ENCODE results near the gene TREML2. TPM values are rescaled to one million over a fixed set of nuclear protein-coding genes. Genes with fewer than 3 reads are reported as not detected.

Gene TREML2
- polyA plus RNA-seq, 1 donor (not counting 4 experiments of a cell fraction or from before 2014, with no cell fraction given) = 0.03 TPM

GRCh38 chr6:41184761-41185160, 16.2 kb downstream of the TREML2 start:
- DNase-seq (ENCODE audit: low read depth, low spot score) (no peak), FAIRE-seq (no peak)
- Histone ChIP-seq H3K27me3 (ENCODE audit: control insufficient read depth, extremely low read depth, insufficient read depth, low read length) (no peaks in the 10 kb centered on the region), H3K36me3 (ENCODE audit: control insufficient read depth in 2 of 2, extremely low read depth in 1 of 2, insufficient read depth in 2 of 2, low read length in 2 of 2) (no peaks in the 10 kb centered on the region), H3K4me1 (ENCODE audit: control insufficient read depth, extremely low read depth, insufficient read depth, low read length) (peaks cover 4% of the 10 kb centered on the region), H3K27ac (ENCODE audit: control insufficient read depth, insufficient read depth, low read length) (no peak overlapping the region), H4K20me1 (ENCODE audit: control insufficient read depth, extremely low read depth, insufficient read depth, low read length) (no peaks in the 10 kb centered on the region), H3K9ac (ENCODE audit: control insufficient read depth, extremely low read depth, insufficient read depth, low read length) (no peak overlapping the region), H3K4me3 (ENCODE audit: control insufficient read depth in 2 of 3, extremely low read depth in 1 of 3, insufficient read depth in 2 of 3, low read depth in 1 of 3, low read length in 3 of 3) (no peak overlapping the region), H2AFZ (ENCODE audit: control insufficient read depth, low read length) (no peak overlapping the region), H3K4me2 (ENCODE audit: control insufficient read depth, extremely low read depth, insufficient read depth, low read depth, low read length) (no peak overlapping the region), H3K9me3 (ENCODE audit: control insufficient read depth, low read depth, low read length) (peaks cover 1% of the 10 kb centered on the region), H3K79me2 (ENCODE audit: control insufficient read depth, insufficient read depth, low read length) (no peaks in the 10 kb centered on the region), H3K9me1 (ENCODE audit: control insufficient read depth, extremely low read depth, insufficient read depth, low read length) (no peaks in the 10 kb centered on the region)
- TF ChIP-seq CTCF (optimal IDR thresholded peaks at IDR 0.05 in 1 of 3, IDR thresholded peaks at IDR 0.05 in 1 of 3, conservative IDR thresholded peaks at IDR 0.05 in 1 of 3; ENCODE audit: extremely low read depth in 1 of 3, insufficient read depth in 2 of 3, low read length in 3 of 3) = no peak
- no peak for TF ChIP-seq EZH2 (IDR thresholded peaks at IDR 0.05; ENCODE audit: low read length)
- dilution Hi-C loops (cut with MboI; ENCODE audit: extremely low pct_ligation_motif_present, low sequenced_read_pairs) = loop anchor here (25.0 kb wide), 1 partner anchor 97 kb away; no protein-coding TSS in a partner anchor

GRCh38 chr6:41182069-41183034, 18.6 kb downstream of the TREML2 start:
- no peak overlapping the region for H3K27ac ChIP-seq (ENCODE audit: control insufficient read depth, insufficient read depth, low read length)
- H2AFZ ChIP-seq (ENCODE audit: control insufficient read depth, low read length) = no peak overlapping the region
- H3K4me3 ChIP-seq (ENCODE audit: control insufficient read depth in 2 of 3, extremely low read depth in 1 of 3, insufficient read depth in 2 of 3, low read depth in 1 of 3, low read length in 3 of 3) = no peak overlapping the region
- dilution Hi-C loops (cut with MboI; ENCODE audit: extremely low pct_ligation_motif_present, low sequenced_read_pairs) = loop anchor here (25.0 kb wide), 1 partner anchor 95 kb away; no protein-coding TSS in a partner anchor
- peaks cover 4% of the 10 kb centered on the region for H3K4me1 ChIP-seq (ENCODE audit: control insufficient read depth, extremely low read depth, insufficient read depth, low read length)
- H3K9me3 ChIP-seq (ENCODE audit: control insufficient read depth, low read depth, low read length) = no peaks in the 10 kb centered on the region
- H3K9me1 ChIP-seq (ENCODE audit: control insufficient read depth, extremely low read depth, insufficient read depth, low read length) = no peaks in the 10 kb centered on the region
- no peak overlapping the region for H3K9ac ChIP-seq (ENCODE audit: control insufficient read depth, extremely low read depth, insufficient read depth, low read length)
- DNase-seq (ENCODE audit: low read depth, low spot score) (no peak), FAIRE-seq (peak; percentile 95)
- no peaks in the 10 kb centered on the region for H4K20me1 ChIP-seq (ENCODE audit: control insufficient read depth, extremely low read depth, insufficient read depth, low read length)
- no peaks in the 10 kb centered on the region for H3K79me2 ChIP-seq (ENCODE audit: control insufficient read depth, insufficient read depth, low read length)
- no peak overlapping the region for H3K4me2 ChIP-seq (ENCODE audit: control insufficient read depth, extremely low read depth, insufficient read depth, low read depth, low read length)
- H3K36me3 ChIP-seq (ENCODE audit: control insufficient read depth in 2 of 2, extremely low read depth in 1 of 2, insufficient read depth in 2 of 2, low read length in 2 of 2) = no peaks in the 10 kb centered on the region
- no peaks in the 10 kb centered on the region for H3K27me3 ChIP-seq (ENCODE audit: control insufficient read depth, extremely low read depth, insufficient read depth, low read length)
- TF ChIP-seq EZH2 (IDR thresholded peaks at IDR 0.05; ENCODE audit: low read length) (no peak), CTCF (optimal IDR thresholded peaks at IDR 0.05 in 1 of 3, IDR thresholded peaks at IDR 0.05 in 1 of 3, conservative IDR thresholded peaks at IDR 0.05 in 1 of 3; ENCODE audit: extremely low read depth in 1 of 3, insufficient read depth in 2 of 3, low read length in 3 of 3) (peak; percentile 85 to 92 (median 88))
